A673 (cell line): ENCODE results near the gene PAX7. TPM values are rescaled to one million over a fixed set of nuclear protein-coding genes. Genes with fewer than 3 reads are reported as not detected.

Experiments used
- BruUV-seq: library from RNA; stranded (reverse); fragments of 400-500 nt; replicated peaks from 2 replicates; lab custom pipeline; 2021; lab: Mats Ljungman, UMichigan
- CTCF ChIA-PET: fragments of 300-600 bp; sonication (Branson Sonifier 250); formaldehyde crosslinking; loops from one replicate; lab custom pipeline; 2022; ENCODE audit warnings: antibody characterized with exemption; lab: Charles Lee
- POLR2A ChIA-PET: fragments of 300-600 bp; sonication (Branson Sonifier 250); formaldehyde crosslinking; loops from one replicate; lab custom pipeline; 2022; ENCODE audit warnings: antibody characterized with exemption; ENCODE audit not compliant: low non-redundant PET; lab: Charles Lee
- DNase-seq: peaks from one replicate; pipeline ENCODE4 v3.0.0-alpha.2; 2015; ENCODE audit warnings: low spot score
- H3K27ac ChIP-seq: fragments of 200-600 bp; sonication (generic); 2 replicates; pipeline ENCODE4 v1.5.1; 2016; ENCODE audit warnings: mixed run types, low read depth, mild to moderate bottlenecking, mixed read lengths, antibody characterized with exemption, low read length; ENCODE audit not compliant: poor library complexity, severe bottlenecking
- H3K27me3 ChIP-seq: fragments of 200-600 bp; sonication (generic); replicated peaks from 2 replicates; pipeline ENCODE4 v1.6.1; 2017; ENCODE audit warnings: mixed run types, low read depth, mild to moderate bottlenecking, mixed read lengths, antibody characterized with exemption, low read length; ENCODE audit not compliant: insufficient read depth, poor library complexity
- H3K36me3 ChIP-seq: fragments of 200-600 bp; sonication (generic); 2 replicates; pipeline ENCODE4 v1.6.1; 2016; ENCODE audit warnings: mixed run types, mild to moderate bottlenecking, mixed read lengths, antibody characterized with exemption, low read length; ENCODE audit not compliant: insufficient read depth, poor library complexity, severe bottlenecking
- H3K4me1 ChIP-seq: fragments of 200-600 bp; sonication (generic); 2 replicates; pipeline ENCODE4 v1.6.1; 2017; ENCODE audit warnings: mixed run types, mild to moderate bottlenecking, mixed read lengths, antibody characterized with exemption, low read length; ENCODE audit not compliant: insufficient read depth, poor library complexity, severe bottlenecking
- H3K4me3 ChIP-seq: fragments of 200-600 bp; sonication (generic); 2 replicates; pipeline ENCODE4 v1.5.1; 2016; ENCODE audit warnings: low read depth, mixed run types, mild to moderate bottlenecking, mixed read lengths, low read length; ENCODE audit not compliant: poor library complexity, severe bottlenecking
- H3K9me3 ChIP-seq: fragments of 200-600 bp; sonication (generic); 2 replicates; pipeline ENCODE4 v1.6.1; 2016; ENCODE audit warnings: mixed run types, low read depth, mild to moderate bottlenecking, mixed read lengths, antibody characterized with exemption, low read length; ENCODE audit not compliant: poor library complexity, severe bottlenecking
- EZH2 ChIP-seq: fragments of 200-600 bp; sonication (generic); IDR thresholded peaks from 2 replicates; pipeline ENCODE4 v1.6.1; 2017; ENCODE audit warnings: borderline replicate concordance, low read depth, mild to moderate bottlenecking, mixed read lengths, antibody characterized with exemption, low read length; ENCODE audit not compliant: poor library complexity, severe bottlenecking
- intact Hi-C: fragments of 100-400 bp; cut with micrococcal nuclease; formaldehyde crosslinking; loops from one replicate; pipeline ENCODE4 v1.10.0; 2022; ENCODE audit not compliant: unreplicated experiment
- total RNA-seq: library from RNA; stranded (reverse); gene quantifications from 2 replicates; pipeline ENCODE4 v1.2.3, GENCODE V29; 2021
- TF ChIP-seq, protein P1 (sequence below): fragments of 300-800, 200-600 bp; sonication (generic); conservative IDR thresholded peaks from 2 replicates; pipeline ENCODE4 v1.5.1; 2017; ENCODE audit warnings: low read depth, mild to moderate bottlenecking, antibody characterized with exemption, low read length, moderate library complexity, mixed read lengths

PAX7 gene
- total RNA-seq, 1 experiment from 2014 or later = 36.5 TPM

DNA sequence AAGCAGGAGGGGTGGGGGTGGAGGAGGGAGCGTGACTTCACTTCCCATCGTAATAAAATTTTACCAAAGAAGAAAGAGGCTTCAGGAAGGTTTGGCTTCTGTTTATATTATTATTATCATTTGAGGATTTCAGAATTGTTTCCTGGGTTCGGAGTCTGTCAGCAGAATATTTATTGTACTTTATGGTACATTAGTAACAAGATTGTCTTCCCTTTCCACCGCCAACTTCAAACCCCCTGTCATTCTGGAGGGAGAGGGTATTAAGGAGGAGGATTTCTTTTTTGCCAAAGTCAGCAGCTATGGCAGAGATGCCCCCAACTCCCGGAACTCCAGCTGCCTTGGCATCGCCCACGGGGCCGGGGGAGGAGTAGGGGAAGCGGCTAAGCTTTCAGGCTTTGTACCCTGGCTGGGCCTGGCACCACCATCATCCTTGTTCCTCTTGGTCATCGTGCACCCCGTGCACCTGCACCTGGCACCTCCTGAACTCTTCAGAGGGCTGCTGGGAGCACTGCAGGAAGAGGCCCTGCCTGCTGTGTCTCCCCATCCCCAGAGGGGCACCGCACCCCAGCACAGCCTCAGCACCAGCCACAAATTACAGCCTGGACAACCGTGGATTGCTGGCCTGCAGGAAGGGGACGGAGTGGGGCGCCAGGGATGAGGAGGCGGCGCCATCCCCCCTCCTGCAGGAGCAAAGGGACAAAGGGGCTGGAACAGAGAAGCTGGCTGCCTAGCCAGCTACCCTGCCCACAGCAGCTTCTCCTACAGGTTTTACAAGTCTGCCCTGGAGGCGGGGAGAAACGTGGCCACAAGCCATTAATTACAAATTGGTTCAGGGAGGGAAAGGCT, 24.0 kb upstream of the PAX7 start:
- H3K27me3 ChIP-seq = no peaks in the 10 kb centered on the region
- H3K36me3 ChIP-seq = no peaks in the 10 kb centered on the region
- no TSS peak for BruUV-seq
- CTCF ChIA-PET = interaction anchor here (1.4 kb wide), 1 partner anchor 9 kb away, joined by 3 read pairs; no protein-coding TSS in a partner anchor
- H3K4me3 ChIP-seq = no peak overlapping the region
- intact Hi-C loops = no loop called here
- H3K27ac ChIP-seq = peak overlapping the region; percentile 49
- POLR2A ChIA-PET = no interaction called here
- H3K9me3 ChIP-seq = no peaks in the 10 kb centered on the region
- TF ChIP-seq, protein P1, sequence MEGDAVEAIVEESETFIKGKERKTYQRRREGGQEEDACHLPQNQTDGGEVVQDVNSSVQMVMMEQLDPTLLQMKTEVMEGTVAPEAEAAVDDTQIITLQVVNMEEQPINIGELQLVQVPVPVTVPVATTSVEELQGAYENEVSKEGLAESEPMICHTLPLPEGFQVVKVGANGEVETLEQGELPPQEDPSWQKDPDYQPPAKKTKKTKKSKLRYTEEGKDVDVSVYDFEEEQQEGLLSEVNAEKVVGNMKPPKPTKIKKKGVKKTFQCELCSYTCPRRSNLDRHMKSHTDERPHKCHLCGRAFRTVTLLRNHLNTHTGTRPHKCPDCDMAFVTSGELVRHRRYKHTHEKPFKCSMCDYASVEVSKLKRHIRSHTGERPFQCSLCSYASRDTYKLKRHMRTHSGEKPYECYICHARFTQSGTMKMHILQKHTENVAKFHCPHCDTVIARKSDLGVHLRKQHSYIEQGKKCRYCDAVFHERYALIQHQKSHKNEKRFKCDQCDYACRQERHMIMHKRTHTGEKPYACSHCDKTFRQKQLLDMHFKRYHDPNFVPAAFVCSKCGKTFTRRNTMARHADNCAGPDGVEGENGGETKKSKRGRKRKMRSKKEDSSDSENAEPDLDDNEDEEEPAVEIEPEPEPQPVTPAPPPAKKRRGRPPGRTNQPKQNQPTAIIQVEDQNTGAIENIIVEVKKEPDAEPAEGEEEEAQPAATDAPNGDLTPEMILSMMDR = no peak
- no peak for TF ChIP-seq EZH2
- H3K4me1 ChIP-seq = peaks cover 31% of the 10 kb centered on the region
- DNase-seq = no peak

DNA sequence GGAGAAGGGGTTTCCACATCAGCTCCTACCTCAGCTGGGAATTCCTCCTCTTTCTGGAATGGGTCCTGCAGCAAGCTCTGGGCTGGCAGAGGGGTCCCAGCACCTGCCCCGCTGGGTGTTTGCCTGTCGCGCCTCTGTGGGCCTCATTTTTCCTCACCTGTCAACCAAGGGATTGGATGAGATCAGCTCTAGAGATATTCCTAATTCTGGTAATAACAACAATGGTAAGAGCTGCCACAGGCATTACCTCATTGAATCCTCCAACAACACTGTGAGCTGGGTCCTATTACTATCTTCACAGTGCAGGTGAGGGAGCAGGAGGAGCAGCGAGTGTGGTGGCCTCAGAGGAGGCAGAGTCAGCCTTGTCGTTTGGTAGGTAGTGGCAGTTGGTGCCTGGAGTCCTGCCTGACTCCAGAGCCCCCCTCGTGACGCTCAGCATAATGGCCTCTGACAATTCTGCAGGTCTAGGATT, 23.3 kb upstream of the PAX7 start:
- ChIA-PET CTCF (interaction anchor here (1.4 kb wide), 1 partner anchor 10 kb away, joined by 3 read pairs; no protein-coding TSS in a partner anchor), POLR2A (no interaction called here)
- Histone ChIP-seq H3K36me3 (no peaks in the 10 kb centered on the region), H3K9me3 (no peaks in the 10 kb centered on the region), H3K27ac (peak overlapping the region; percentile 49), H3K4me1 (peaks cover 37% of the 10 kb centered on the region), H3K4me3 (no peak overlapping the region), H3K27me3 (no peaks in the 10 kb centered on the region)
- no TSS peak for BruUV-seq
- TF ChIP-seq, protein P1 = no peak
- TF ChIP-seq EZH2 = no peak
- no peak for DNase-seq
- intact Hi-C loops = no loop called here

DNA sequence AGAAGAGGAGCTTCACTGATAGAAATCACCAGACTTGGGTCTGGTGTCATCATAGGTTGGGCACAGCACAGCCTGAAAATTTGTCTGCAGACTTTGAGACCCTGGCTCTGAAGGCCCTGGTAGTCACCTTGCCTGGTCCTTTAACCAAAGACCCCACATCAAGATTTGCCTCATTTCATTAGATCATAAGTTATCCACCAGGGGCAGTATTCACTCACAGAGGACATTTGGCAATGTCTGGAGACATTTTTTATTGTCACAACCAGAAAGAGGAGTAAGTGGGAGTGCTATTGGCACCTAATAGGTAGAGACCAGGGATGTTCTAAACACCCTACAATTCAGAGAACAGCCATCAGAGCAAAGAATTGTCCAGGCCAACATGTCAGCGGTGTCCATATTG, 22.1 kb upstream of the PAX7 start:
- DNase-seq = no peak
- Histone ChIP-seq H3K4me3 (no peak overlapping the region), H3K27ac (no peak overlapping the region), H3K9me3 (no peaks in the 10 kb centered on the region), H3K4me1 (peaks cover 29% of the 10 kb centered on the region), H3K27me3 (no peaks in the 10 kb centered on the region), H3K36me3 (no peaks in the 10 kb centered on the region)
- POLR2A ChIA-PET = no interaction called here
- CTCF ChIA-PET = no interaction called here
- TF ChIP-seq EZH2 = no peak
- TF ChIP-seq, protein P1 = peak; percentile 45
- BruUV-seq = no TSS peak
- intact Hi-C loops = no loop called here
